SH-SY5Y (cell line): ENCODE results near the gene MALAT1.

Source experiments
- GATA2 ChIP-seq: IDR thresholded peaks from 2 replicates; pipeline ENCODE4 v1.6.1; 2011; ENCODE audit warnings: mild to moderate bottlenecking, low read depth, low read length
- GATA3 ChIP-seq: IDR thresholded peaks from 2 replicates; pipeline ENCODE4 v1.6.1; 2011; ENCODE audit warnings: low read depth, mild to moderate bottlenecking, low read length, moderate library complexity

DNA sequence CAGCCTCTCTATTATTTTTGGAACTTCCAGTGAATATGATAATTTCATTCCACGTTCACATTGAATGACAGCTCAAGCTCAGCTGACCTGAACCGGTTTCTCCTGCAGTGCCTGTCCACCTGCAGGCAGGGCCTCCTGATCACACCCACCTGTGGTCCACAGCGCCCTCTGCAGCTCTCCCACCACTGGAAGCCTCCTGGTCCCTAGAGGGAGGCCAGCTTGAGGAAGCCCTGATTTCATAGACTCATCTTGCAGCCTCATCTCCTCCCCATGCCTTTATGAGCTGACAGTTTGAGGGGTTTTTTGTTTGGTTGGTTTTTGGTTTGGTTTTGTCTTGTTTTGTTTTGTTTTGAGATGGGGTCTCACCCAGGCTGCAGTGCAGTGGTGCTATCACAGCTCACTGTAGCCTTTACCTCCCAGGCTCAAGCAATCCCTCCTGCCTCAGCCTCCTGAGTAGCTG, 29.9 kb upstream of the MALAT1 start:
- TF ChIP-seq GATA2 (no peak), GATA3 (no peak)
